ENCODE results near the gene SENP1.

- no peak for TF ChIP-seq CTCF (IDR thresholded peaks at IDR 0.05)
- TF ChIP-seq POLR2A (IDR thresholded peaks at IDR 0.05) = no peak
Observed at GRCh38 chr12:48060474-48060873, 45.4 kb downstream of the SENP1 start.
